NB4 (cell line): ENCODE measurements around the gene SPNS2.

Experiments used
- CTCF ChIP-seq: IDR thresholded peaks from one replicate; pipeline ENCODE4 v1.5.1; 2012; ENCODE audit warnings: low read depth, low read length
- POLR2A ChIP-seq: IDR thresholded peaks from 2 replicates; pipeline ENCODE4 v1.6.1; 2011; ENCODE audit warnings: mild to moderate bottlenecking; ENCODE audit not compliant: insufficient read length; ENCODE audit errors: extremely low read depth

- TF ChIP-seq CTCF (no peak), POLR2A (no peak)
Measured at GRCh38 chr17:4488989-4489595, 9.6 kb upstream of the SPNS2 start.
